ENCODE measurements around the gene CYYR1.

GRCh38 chr21:26555540-26556146, 17.4 kb downstream of the CYYR1 start:
- no peak for TF ChIP-seq POLR2A (IDR thresholded peaks at IDR 0.05; ENCODE audit: low read length)
- no peak for TF ChIP-seq GATA1 (IDR thresholded peaks at IDR 0.05; ENCODE audit: low read depth, low read length)

Measured in erythroblast (primary cell).